Liver (tissue), 9 donors: ENCODE results near the gene DNAH10. TPM values are rescaled to one million over a fixed set of nuclear protein-coding genes. Genes with fewer than 3 reads are reported as not detected.

Experiments used
- DNase-seq: peaks from one replicate; pipeline ENCODE4 v3.0.0-alpha.2; 2017; ENCODE audit warnings: low spot score
- H3K27ac ChIP-seq, 2 donors: one replicate each; pipeline ENCODE4 v1.7.0; 2013; ENCODE audit warnings: inconsistent platforms in 2 of 2, low read length in 2 of 2, control low read depth in 1 of 2, low read depth in 1 of 2, mild to moderate bottlenecking in 1 of 2
- H3K27me3 ChIP-seq, 4 donors: one replicate each; pipeline versions ENCODE4 v1.6.1 to v1.7.0; 2013; ENCODE audit warnings: low read length in 3 of 4, inconsistent platforms in 1 of 4, mild to moderate bottlenecking in 1 of 4, moderate library complexity in 1 of 4; ENCODE audit not compliant: control insufficient read depth in 4 of 4, insufficient read depth in 4 of 4
- H3K36me3 ChIP-seq, 4 donors: one replicate each; pipeline versions ENCODE4 v1.6.1 to v1.7.0; 2013; ENCODE audit warnings: low read length in 3 of 4, mild to moderate bottlenecking in 3 of 4, low read depth in 1 of 4, moderate library complexity in 1 of 4; ENCODE audit not compliant: control insufficient read depth in 4 of 4, insufficient read depth in 3 of 4
- H3K4me1 ChIP-seq, 4 donors: one replicate each; pipeline versions ENCODE4 v1.6.1 to v1.7.0; 2013; ENCODE audit warnings: low read length in 3 of 4, mild to moderate bottlenecking in 3 of 4, moderate library complexity in 1 of 4; ENCODE audit not compliant: control insufficient read depth in 4 of 4, insufficient read depth in 4 of 4
- H3K4me3 ChIP-seq, 3 donors: one replicate each; pipeline versions ENCODE4 v1.6.1 to v1.7.0; 2013; ENCODE audit warnings: low read length in 3 of 3, control low read depth in 1 of 3, low read depth in 1 of 3, mild to moderate bottlenecking in 1 of 3
- H3K9ac ChIP-seq, 2 donors: one replicate each; pipeline ENCODE4 v1.7.0; 2013; ENCODE audit warnings: low read length in 2 of 2, mild to moderate bottlenecking in 2 of 2, moderate library complexity in 2 of 2, control low read depth in 1 of 2, low read depth in 1 of 2
- H3K9me3 ChIP-seq, 4 donors: one replicate each; pipeline versions ENCODE4 v1.6.1 to v1.7.0; 2013; ENCODE audit warnings: low read length in 3 of 4; ENCODE audit not compliant: control insufficient read depth in 4 of 4
- EGR1 ChIP-seq, 2 donors: IDR thresholded peaks; 2 replicates each; pipeline ENCODE4 v1.6.1; 2016 to 2018; ENCODE audit warnings: antibody characterized with exemption in 2 of 2, low read depth in 2 of 2
- FOXA1 ChIP-seq: IDR thresholded peaks from 2 replicates; pipeline ENCODE4 v1.6.1; 2016; ENCODE audit warnings: antibody characterized with exemption
- FOXA2 ChIP-seq: IDR thresholded peaks from 2 replicates; pipeline ENCODE4 v1.6.1; 2016; ENCODE audit warnings: antibody characterized with exemption
- GABPA ChIP-seq, 2 donors: IDR thresholded peaks in 1 of 2; conservative IDR thresholded peaks in 1 of 2; 2 replicates each; pipeline ENCODE4 v1.6.1; 2016; ENCODE audit warnings: antibody characterized with exemption in 2 of 2, mild to moderate bottlenecking in 1 of 2, moderate library complexity in 1 of 2
- HNF4A ChIP-seq, 2 donors: conservative IDR thresholded peaks; 2 replicates each; pipeline ENCODE4 v1.6.1; 2016; ENCODE audit warnings: antibody characterized with exemption in 2 of 2, mild to moderate bottlenecking in 2 of 2
- HNF4G ChIP-seq: IDR thresholded peaks from 2 replicates; pipeline ENCODE4 v1.6.1; 2016; ENCODE audit warnings: antibody characterized with exemption
- JUND ChIP-seq, 2 donors: IDR thresholded peaks; 2 replicates each; pipeline ENCODE4 v1.6.1; 2016; ENCODE audit warnings: antibody characterized with exemption in 2 of 2
- NR2F2 ChIP-seq: IDR thresholded peaks from 2 replicates; pipeline ENCODE4 v1.6.1; 2016; ENCODE audit warnings: antibody characterized with exemption
- RAD21 ChIP-seq, 2 donors: IDR thresholded peaks; 2 replicates each; pipeline ENCODE4 v1.6.1; 2016; ENCODE audit warnings: antibody characterized with exemption in 2 of 2, mild to moderate bottlenecking in 2 of 2
- RXRA ChIP-seq, 2 donors: IDR thresholded peaks; 2 replicates each; pipeline ENCODE4 v1.6.1; 2017 to 2018; ENCODE audit warnings: antibody characterized with exemption in 2 of 2, mild to moderate bottlenecking in 1 of 2
- SP1 ChIP-seq: IDR thresholded peaks from 2 replicates; pipeline ENCODE4 v1.6.1; 2018; ENCODE audit warnings: antibody characterized with exemption, mild to moderate bottlenecking
- TAF1 ChIP-seq: conservative IDR thresholded peaks from 2 replicates; pipeline ENCODE4 v1.6.1; 2016; ENCODE audit warnings: antibody characterized with exemption, mild to moderate bottlenecking
- YY1 ChIP-seq: IDR thresholded peaks from 2 replicates; pipeline ENCODE4 v1.6.1; 2016; ENCODE audit warnings: antibody characterized with exemption, mild to moderate bottlenecking
- WGBS: extraction: QIAGEN DNeasy Blood & Tissue Kit; methylation state at CpG from one replicate; pipeline ENCODE4 v1.1.7; 2013; 5-methylcytosine and 5-hydroxymethylcytosine counted together
- polyA plus RNA-seq, 2 donors: library from polyadenylated mRNA; stranded (reverse) in 1 of 2; unstranded in 1 of 2; fragments of 200-250 nt in 1 of 2; fragments of >200 nt in 1 of 2; fragmentation: Nextera tagmentation in 1 of 2; extraction: Ambion mirVana in 1 of 2; gene quantifications; one replicate each; pipeline versions ENCODE4 v1.2.1 to v1.2.3, GENCODE V29; 2013 to 2015
- total RNA-seq, 2 donors: library from RNA; depleted of rRNA; stranded (reverse); fragments of >200 nt; gene quantifications; one replicate each; pipeline ENCODE4 v1.2.3, GENCODE V29; 2014
- TF ChIP-seq, protein P1 (sequence below): fragments of 150-350 bp; IDR thresholded peaks from 2 replicates; pipeline ENCODE4 v1.5.1; 2017; ENCODE audit warnings: improper control_type of control experiment, low read depth, low read length; ENCODE audit not compliant: missing input control
- TF ChIP-seq, protein P2 (sequence below): IDR thresholded peaks from 2 replicates; pipeline ENCODE4 v1.6.1; 2016; ENCODE audit warnings: antibody characterized with exemption, mild to moderate bottlenecking
- TF ChIP-seq, protein P3 (sequence below): IDR thresholded peaks from 2 replicates; pipeline ENCODE4 v1.6.1; 2016; ENCODE audit warnings: antibody characterized with exemption
- TF ChIP-seq, protein P4 (sequence below): IDR thresholded peaks from 2 replicates; pipeline ENCODE4 v1.6.1; 2016; ENCODE audit warnings: antibody characterized with exemption
- TF ChIP-seq, protein P5 (sequence below): IDR thresholded peaks from 2 replicates; pipeline ENCODE4 v1.6.1; 2016; ENCODE audit warnings: antibody characterized with exemption
- donor health status: healthy.
- donor health status: healthy.
- donor health status: healthy.
- donor health status: healthy.
- donor health status: healthy.

The DNAH10 gene
- total and polyA plus RNA-seq, 4 donors = 0.05 to 0.47 (median 0.07) TPM

DNA sequence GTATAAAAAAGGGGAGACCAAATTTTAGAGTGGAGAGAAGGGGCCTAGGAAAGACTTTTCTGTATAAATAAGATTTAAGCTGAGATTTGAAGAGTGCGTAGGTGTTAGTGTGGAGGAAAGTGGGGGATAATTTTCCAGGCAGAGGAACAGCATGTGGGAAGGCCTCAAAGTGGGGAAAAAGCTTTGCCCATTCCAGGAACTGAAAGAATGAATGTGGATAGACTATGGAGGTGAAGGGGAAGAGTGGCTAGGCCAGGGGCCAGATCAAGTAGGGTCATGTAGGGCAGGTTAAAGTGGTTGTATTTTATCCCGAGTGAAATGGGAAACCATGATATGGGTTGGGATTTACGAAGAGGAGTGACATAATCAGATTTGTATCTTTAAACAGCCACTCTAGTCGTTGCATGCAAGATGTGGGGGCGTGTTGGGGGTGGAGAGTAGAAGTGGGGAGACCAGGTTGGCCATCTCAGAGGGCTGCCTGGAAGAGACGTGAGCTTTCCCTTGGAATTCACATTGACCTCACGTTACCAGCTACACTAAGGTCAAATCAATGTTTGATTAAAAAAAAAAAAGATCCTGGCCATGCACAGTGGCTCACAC, 214.2 kb downstream of the DNAH10 start:
- TF ChIP-seq FOXA1 (no peak), RXRA (IDR thresholded peaks at IDR 0.05) (no peak), EGR1 (IDR thresholded peaks at IDR 0.05; ENCODE audit: low read depth in 2 of 2) (no peak), HNF4A (conservative IDR thresholded peaks at IDR 0.05) (no peak), TAF1 (no peak), JUND (IDR thresholded peaks at IDR 0.05) (no peak), HNF4G (no peak), NR2F2 (no peak), FOXA2 (no peak), SP1 (no peak), YY1 (no peak), GABPA (IDR thresholded peaks at IDR 0.05 in 1 of 2, conservative IDR thresholded peaks at IDR 0.05 in 1 of 2) (no peak), RAD21 (IDR thresholded peaks at IDR 0.05) (no peak)
- TF ChIP-seq, protein P1, sequence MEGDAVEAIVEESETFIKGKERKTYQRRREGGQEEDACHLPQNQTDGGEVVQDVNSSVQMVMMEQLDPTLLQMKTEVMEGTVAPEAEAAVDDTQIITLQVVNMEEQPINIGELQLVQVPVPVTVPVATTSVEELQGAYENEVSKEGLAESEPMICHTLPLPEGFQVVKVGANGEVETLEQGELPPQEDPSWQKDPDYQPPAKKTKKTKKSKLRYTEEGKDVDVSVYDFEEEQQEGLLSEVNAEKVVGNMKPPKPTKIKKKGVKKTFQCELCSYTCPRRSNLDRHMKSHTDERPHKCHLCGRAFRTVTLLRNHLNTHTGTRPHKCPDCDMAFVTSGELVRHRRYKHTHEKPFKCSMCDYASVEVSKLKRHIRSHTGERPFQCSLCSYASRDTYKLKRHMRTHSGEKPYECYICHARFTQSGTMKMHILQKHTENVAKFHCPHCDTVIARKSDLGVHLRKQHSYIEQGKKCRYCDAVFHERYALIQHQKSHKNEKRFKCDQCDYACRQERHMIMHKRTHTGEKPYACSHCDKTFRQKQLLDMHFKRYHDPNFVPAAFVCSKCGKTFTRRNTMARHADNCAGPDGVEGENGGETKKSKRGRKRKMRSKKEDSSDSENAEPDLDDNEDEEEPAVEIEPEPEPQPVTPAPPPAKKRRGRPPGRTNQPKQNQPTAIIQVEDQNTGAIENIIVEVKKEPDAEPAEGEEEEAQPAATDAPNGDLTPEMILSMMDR = no peak
- TF ChIP-seq, protein P2, sequence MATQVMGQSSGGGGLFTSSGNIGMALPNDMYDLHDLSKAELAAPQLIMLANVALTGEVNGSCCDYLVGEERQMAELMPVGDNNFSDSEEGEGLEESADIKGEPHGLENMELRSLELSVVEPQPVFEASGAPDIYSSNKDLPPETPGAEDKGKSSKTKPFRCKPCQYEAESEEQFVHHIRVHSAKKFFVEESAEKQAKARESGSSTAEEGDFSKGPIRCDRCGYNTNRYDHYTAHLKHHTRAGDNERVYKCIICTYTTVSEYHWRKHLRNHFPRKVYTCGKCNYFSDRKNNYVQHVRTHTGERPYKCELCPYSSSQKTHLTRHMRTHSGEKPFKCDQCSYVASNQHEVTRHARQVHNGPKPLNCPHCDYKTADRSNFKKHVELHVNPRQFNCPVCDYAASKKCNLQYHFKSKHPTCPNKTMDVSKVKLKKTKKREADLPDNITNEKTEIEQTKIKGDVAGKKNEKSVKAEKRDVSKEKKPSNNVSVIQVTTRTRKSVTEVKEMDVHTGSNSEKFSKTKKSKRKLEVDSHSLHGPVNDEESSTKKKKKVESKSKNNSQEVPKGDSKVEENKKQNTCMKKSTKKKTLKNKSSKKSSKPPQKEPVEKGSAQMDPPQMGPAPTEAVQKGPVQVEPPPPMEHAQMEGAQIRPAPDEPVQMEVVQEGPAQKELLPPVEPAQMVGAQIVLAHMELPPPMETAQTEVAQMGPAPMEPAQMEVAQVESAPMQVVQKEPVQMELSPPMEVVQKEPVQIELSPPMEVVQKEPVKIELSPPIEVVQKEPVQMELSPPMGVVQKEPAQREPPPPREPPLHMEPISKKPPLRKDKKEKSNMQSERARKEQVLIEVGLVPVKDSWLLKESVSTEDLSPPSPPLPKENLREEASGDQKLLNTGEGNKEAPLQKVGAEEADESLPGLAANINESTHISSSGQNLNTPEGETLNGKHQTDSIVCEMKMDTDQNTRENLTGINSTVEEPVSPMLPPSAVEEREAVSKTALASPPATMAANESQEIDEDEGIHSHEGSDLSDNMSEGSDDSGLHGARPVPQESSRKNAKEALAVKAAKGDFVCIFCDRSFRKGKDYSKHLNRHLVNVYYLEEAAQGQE = no peak
- TF ChIP-seq, protein P3, sequence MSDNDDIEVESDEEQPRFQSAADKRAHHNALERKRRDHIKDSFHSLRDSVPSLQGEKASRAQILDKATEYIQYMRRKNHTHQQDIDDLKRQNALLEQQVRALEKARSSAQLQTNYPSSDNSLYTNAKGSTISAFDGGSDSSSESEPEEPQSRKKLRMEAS = no peak
- TF ChIP-seq, protein P4, sequence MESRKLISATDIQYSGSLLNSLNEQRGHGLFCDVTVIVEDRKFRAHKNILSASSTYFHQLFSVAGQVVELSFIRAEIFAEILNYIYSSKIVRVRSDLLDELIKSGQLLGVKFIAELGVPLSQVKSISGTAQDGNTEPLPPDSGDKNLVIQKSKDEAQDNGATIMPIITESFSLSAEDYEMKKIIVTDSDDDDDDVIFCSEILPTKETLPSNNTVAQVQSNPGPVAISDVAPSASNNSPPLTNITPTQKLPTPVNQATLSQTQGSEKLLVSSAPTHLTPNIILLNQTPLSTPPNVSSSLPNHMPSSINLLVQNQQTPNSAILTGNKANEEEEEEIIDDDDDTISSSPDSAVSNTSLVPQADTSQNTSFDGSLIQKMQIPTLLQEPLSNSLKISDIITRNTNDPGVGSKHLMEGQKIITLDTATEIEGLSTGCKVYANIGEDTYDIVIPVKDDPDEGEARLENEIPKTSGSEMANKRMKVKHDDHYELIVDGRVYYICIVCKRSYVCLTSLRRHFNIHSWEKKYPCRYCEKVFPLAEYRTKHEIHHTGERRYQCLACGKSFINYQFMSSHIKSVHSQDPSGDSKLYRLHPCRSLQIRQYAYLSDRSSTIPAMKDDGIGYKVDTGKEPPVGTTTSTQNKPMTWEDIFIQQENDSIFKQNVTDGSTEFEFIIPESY = no peak
- TF ChIP-seq, protein P5, sequence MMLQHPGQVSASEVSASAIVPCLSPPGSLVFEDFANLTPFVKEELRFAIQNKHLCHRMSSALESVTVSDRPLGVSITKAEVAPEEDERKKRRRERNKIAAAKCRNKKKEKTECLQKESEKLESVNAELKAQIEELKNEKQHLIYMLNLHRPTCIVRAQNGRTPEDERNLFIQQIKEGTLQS = no peak
- DNase-seq = no peak
- H3K27ac ChIP-seq = no peak overlapping the region
- H3K9me3 ChIP-seq = no peaks in the 10 kb centered on the region
- peaks cover 0 to 1% (median 0%) of the 10 kb centered on the region in 4 donors for H3K36me3 ChIP-seq
- H3K9ac ChIP-seq = no peak overlapping the region
- peaks cover 0 to 21% (median 12%) of the 10 kb centered on the region in 4 donors for H3K4me1 ChIP-seq
- WGBS = 82% methylated on average over 7 of the region's 7 CpGs
- no peaks in the 10 kb centered on the region for H3K27me3 ChIP-seq
- H3K4me3 ChIP-seq = no peak overlapping the region
